ENCODE results near the gene SH3PXD2B. TPM values are rescaled to one million over a fixed set of nuclear protein-coding genes. Genes with fewer than 3 reads are reported as not detected.

SH3PXD2B gene
- total and polyA plus RNA-seq, 10 of the 15 experiments (the other 5 are each of a cell fraction or from before 2014, with no cell fraction given), result 0.05 to 1.6 (median 0.57) TPM

DNA sequence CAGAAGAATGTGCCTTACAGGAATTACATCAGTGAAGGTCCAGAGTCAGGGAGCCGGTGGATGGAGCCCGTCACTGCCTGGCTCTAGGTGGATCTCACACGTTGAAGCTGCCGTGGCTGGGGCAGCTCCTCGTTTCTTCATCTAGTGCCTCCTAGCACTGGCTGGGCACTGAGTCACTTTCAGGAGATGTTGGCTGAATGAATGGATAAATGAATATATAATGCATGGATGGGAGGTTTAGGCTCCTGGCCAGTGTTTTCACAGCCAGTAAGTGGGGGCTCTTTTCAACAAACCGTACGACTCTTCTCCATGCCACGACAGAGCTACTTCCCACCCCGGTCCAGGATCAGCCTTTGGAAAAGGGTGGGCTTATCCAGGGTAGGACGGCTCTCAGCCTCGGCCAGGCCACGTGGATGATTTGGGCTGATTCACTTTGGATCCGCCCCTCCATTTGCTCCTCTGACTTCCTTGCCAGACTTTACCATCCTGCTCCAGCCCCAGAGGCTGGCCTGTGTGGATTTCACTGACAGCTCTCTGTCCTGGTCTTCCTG is 1.3 kb upstream of the SH3PXD2B start:
- ATAC-seq, result no peak
- intact Hi-C loops (cut with micrococcal nuclease; ENCODE audit: unreplicated experiment), result no loop called here
- Histone ChIP-seq H3K27me3 (replicated peaks in 1 of 2; ENCODE audit: control insufficient read depth in 2 of 2, insufficient read depth in 2 of 2, low read length in 1 of 2) (peaks cover 1 to 6% of the 10 kb centered on the region in 2 experiments; a peak in 2 of 4 replicates), H3K4me1 (ENCODE audit: control insufficient read depth, insufficient read depth, low read length) (no peaks in the 10 kb centered on the region), H3K9me3 (replicated peaks; ENCODE audit: control insufficient read depth, insufficient read depth, low read length) (no peaks in the 10 kb centered on the region; the same call in 2 of the 3 replicates), H4K20me1 (ENCODE audit: control insufficient read depth, insufficient read depth) (peaks cover 3% of the 10 kb centered on the region; the same call in 1 of the 2 replicates), H3K27ac (ENCODE audit: control insufficient read depth, insufficient read depth) (no peak overlapping the region), H3K9ac (ENCODE audit: control insufficient read depth, insufficient read depth, low read length) (no peak overlapping the region), H3K4me2 (ENCODE audit: control insufficient read depth, insufficient read depth) (no peak overlapping the region), H3K36me3 (ENCODE audit: control insufficient read depth in 2 of 2, insufficient read depth in 2 of 2, low read length in 1 of 2) (no peaks in the 10 kb centered on the region), H2AFZ (ENCODE audit: control insufficient read depth, low read depth, low read length) (no peak overlapping the region), H3K4me3 (no peak overlapping the region), H3K79me2 (ENCODE audit: control insufficient read depth, insufficient read depth, low read length) (no peaks in the 10 kb centered on the region)
- WGBS (ENCODE audit: insufficient coverage, insufficient replicate concordance, low lambda C conversion rate, missing lambda C conversion rate), result 74% methylated on average over 13 of the region's 13 CpGs
- POLR2A ChIA-PET, result no interaction called here
- CTCF ChIA-PET, result interaction anchor here (0.9 kb wide), 1 partner anchor 9 kb away, joined by 3 read pairs; no protein-coding TSS in a partner anchor
- RAD21 ChIA-PET (ENCODE audit: unreplicated experiment), result no interaction called here
- SMC1A ChIA-PET (ENCODE audit: uncharacterized antibody, unreplicated experiment), result no interaction called here
- in situ Hi-C loops (cut with MboI), result no loop called here
- BruUV-seq (replicated peaks), result no TSS peak
- TF ChIP-seq, protein P1, sequence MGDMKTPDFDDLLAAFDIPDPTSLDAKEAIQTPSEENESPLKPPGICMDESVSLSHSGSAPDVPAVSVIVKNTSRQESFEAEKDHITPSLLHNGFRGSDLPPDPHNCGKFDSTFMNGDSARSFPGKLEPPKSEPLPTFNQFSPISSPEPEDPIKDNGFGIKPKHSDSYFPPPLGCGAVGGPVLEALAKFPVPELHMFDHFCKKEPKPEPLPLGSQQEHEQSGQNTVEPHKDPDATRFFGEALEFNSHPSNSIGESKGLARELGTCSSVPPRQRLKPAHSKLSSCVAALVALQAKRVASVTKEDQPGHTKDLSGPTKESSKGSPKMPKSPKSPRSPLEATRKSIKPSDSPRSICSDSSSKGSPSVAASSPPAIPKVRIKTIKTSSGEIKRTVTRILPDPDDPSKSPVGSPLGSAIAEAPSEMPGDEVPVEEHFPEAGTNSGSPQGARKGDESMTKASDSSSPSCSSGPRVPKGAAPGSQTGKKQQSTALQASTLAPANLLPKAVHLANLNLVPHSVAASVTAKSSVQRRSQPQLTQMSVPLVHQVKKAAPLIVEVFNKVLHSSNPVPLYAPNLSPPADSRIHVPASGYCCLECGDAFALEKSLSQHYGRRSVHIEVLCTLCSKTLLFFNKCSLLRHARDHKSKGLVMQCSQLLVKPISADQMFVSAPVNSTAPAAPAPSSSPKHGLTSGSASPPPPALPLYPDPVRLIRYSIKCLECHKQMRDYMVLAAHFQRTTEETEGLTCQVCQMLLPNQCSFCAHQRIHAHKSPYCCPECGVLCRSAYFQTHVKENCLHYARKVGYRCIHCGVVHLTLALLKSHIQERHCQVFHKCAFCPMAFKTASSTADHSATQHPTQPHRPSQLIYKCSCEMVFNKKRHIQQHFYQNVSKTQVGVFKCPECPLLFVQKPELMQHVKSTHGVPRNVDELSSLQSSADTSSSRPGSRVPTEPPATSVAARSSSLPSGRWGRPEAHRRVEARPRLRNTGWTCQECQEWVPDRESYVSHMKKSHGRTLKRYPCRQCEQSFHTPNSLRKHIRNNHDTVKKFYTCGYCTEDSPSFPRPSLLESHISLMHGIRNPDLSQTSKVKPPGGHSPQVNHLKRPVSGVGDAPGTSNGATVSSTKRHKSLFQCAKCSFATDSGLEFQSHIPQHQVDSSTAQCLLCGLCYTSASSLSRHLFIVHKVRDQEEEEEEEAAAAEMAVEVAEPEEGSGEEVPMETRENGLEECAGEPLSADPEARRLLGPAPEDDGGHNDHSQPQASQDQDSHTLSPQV (IDR thresholded peaks at IDR 0.05), result no peak
- TF ChIP-seq, protein P2, sequence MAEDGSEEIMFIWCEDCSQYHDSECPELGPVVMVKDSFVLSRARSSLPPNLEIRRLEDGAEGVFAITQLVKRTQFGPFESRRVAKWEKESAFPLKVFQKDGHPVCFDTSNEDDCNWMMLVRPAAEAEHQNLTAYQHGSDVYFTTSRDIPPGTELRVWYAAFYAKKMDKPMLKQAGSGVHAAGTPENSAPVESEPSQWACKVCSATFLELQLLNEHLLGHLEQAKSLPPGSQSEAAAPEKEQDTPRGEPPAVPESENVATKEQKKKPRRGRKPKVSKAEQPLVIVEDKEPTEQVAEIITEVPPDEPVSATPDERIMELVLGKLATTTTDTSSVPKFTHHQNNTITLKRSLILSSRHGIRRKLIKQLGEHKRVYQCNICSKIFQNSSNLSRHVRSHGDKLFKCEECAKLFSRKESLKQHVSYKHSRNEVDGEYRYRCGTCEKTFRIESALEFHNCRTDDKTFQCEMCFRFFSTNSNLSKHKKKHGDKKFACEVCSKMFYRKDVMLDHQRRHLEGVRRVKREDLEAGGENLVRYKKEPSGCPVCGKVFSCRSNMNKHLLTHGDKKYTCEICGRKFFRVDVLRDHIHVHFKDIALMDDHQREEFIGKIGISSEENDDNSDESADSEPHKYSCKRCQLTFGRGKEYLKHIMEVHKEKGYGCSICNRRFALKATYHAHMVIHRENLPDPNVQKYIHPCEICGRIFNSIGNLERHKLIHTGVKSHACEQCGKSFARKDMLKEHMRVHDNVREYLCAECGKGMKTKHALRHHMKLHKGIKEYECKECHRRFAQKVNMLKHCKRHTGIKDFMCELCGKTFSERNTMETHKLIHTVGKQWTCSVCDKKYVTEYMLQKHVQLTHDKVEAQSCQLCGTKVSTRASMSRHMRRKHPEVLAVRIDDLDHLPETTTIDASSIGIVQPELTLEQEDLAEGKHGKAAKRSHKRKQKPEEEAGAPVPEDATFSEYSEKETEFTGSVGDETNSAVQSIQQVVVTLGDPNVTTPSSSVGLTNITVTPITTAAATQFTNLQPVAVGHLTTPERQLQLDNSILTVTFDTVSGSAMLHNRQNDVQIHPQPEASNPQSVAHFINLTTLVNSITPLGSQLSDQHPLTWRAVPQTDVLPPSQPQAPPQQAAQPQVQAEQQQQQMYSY (CRISPR knock-in tag; IDR thresholded peaks at IDR 0.05), result no peak
- TF ChIP-seq HDAC2 (IDR thresholded peaks at IDR 0.05) (no peak), POLR2A (IDR thresholded peaks at IDR 0.05; ENCODE audit: low read depth, low read length) (no peak), SPI1 (IDR thresholded peaks at IDR 0.05; ENCODE audit: borderline replicate concordance, insufficient read depth, low read depth, low read length) (no peak)
- TF ChIP-seq, protein P3, sequence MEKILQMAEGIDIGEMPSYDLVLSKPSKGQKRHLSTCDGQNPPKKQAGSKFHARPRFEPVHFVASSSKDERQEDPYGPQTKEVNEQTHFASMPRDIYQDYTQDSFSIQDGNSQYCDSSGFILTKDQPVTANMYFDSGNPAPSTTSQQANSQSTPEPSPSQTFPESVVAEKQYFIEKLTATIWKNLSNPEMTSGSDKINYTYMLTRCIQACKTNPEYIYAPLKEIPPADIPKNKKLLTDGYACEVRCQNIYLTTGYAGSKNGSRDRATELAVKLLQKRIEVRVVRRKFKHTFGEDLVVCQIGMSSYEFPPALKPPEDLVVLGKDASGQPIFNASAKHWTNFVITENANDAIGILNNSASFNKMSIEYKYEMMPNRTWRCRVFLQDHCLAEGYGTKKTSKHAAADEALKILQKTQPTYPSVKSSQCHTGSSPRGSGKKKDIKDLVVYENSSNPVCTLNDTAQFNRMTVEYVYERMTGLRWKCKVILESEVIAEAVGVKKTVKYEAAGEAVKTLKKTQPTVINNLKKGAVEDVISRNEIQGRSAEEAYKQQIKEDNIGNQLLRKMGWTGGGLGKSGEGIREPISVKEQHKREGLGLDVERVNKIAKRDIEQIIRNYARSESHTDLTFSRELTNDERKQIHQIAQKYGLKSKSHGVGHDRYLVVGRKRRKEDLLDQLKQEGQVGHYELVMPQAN (conservative IDR thresholded peaks at IDR 0.05), result no peak
- no peak for FAIRE-seq
- no peak for DNase-seq (ENCODE audit: low read depth, low spot score)

Data from GM12878 (cell line).